HG02938 (cell line): ENCODE measurements around the gene ZP1.
"Not testable (repeated sequence)": the region's sequence is repeated elsewhere in the genome, so short reads cannot be mapped to it uniquely, and the experiment has no call there.

ENCODE experiments used
- ATAC-seq: cut with Tn5 transposase; IDR thresholded peaks from one replicate; pipeline ENCODE4 v1.9.1; 2021; ENCODE audit warnings: mild to moderate bottlenecking, moderate library complexity; ENCODE audit not compliant: unreplicated experiment

The ZP1 gene

GRCh38 chr11:60866911-60867870 is at the start of gene ZP1:
TSS of gene ZP1 (plus strand) at chr11:60867542. CDS start at chr11:60867562, 20 bp downstream.
- ATAC-seq, result no peak

GRCh38 chr11:60818057-60818456 is 49.3 kb upstream of the ZP1 start:
- ATAC-seq, result no peak

- ATAC-seq, result no peak
These were observed 45.3 kb upstream of the ZP1 start for GRCh38 chr11:60821827-60822599.

GRCh38 chr11:60823745-60824306 is 43.5 kb upstream of the ZP1 start:
- not testable (repeated sequence) for ATAC-seq

- ATAC-seq, result no peak
These were observed 42.2 kb upstream of the ZP1 start for GRCh38 chr11:60825118-60825517.

GRCh38 chr11:60825790-60826189 is 41.6 kb upstream of the ZP1 start:
- ATAC-seq, result no peak

GRCh38 chr11:60830478-60831142 is 36.7 kb upstream of the ZP1 start:
- no peak for ATAC-seq

- ATAC-seq, result no peak
These were observed 36.2 kb upstream of the ZP1 start for GRCh38 chr11:60831143-60831500.

GRCh38 chr11:60831501-60832079 is 35.8 kb upstream of the ZP1 start:
- no peak for ATAC-seq

GRCh38 chr11:60834742-60835533 is 32.4 kb upstream of the ZP1 start:
- no peak for ATAC-seq

- no peak for ATAC-seq
These were observed 31.9 kb upstream of the ZP1 start for GRCh38 chr11:60835534-60835846.

- no peak for ATAC-seq
These were observed 30.4 kb upstream of the ZP1 start for GRCh38 chr11:60836866-60837515.

- no peak for ATAC-seq
These were observed 29.2 kb upstream of the ZP1 start for GRCh38 chr11:60838132-60838531.

GRCh38 chr11:60840470-60841430 is 26.6 kb upstream of the ZP1 start:
- no peak for ATAC-seq

- peak; percentile 72 for ATAC-seq
These were observed 25.3 kb upstream of the ZP1 start, which contains the start of gene CCDC86 for GRCh38 chr11:60841797-60842667. TSS of gene CCDC86 (plus strand) at chr11:60842113. CDS start at chr11:60842125, 12 bp downstream.

- ATAC-seq, result no peak
These were observed 24.4 kb upstream of the ZP1 start for GRCh38 chr11:60842668-60843600.
